LNCAP (cell line): ENCODE measurements around the gene SLC24A3.

Experiments used
- TF ChIP-seq, protein P1 (sequence below): fragments of 450-650 bp; IDR thresholded peaks from 2 replicates; pipeline ENCODE4 v1.5.1; 2017; ENCODE audit warnings: mild to moderate bottlenecking

The SLC24A3 gene

DNA sequence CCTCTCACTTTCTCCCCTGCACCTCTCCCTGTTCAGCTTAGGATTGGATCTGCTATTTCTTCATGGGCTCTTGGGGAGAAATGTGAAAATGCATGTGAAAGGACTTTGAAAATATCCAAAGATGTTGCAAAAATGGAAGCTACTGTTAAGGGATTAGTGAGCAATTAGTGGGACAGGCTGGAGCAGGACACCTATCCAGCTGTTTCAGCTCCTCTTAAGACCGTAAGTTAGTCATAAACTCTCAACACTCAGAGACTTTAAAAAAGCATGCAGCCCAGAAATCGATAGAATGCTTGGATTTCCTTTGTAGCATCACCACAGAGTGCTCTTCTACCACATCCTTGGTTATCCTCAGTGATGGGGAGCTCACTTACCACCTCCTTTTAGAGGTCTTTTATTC is 88.7 kb downstream of the SLC24A3 start:
- TF ChIP-seq, protein P1, sequence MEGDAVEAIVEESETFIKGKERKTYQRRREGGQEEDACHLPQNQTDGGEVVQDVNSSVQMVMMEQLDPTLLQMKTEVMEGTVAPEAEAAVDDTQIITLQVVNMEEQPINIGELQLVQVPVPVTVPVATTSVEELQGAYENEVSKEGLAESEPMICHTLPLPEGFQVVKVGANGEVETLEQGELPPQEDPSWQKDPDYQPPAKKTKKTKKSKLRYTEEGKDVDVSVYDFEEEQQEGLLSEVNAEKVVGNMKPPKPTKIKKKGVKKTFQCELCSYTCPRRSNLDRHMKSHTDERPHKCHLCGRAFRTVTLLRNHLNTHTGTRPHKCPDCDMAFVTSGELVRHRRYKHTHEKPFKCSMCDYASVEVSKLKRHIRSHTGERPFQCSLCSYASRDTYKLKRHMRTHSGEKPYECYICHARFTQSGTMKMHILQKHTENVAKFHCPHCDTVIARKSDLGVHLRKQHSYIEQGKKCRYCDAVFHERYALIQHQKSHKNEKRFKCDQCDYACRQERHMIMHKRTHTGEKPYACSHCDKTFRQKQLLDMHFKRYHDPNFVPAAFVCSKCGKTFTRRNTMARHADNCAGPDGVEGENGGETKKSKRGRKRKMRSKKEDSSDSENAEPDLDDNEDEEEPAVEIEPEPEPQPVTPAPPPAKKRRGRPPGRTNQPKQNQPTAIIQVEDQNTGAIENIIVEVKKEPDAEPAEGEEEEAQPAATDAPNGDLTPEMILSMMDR = no peak

DNA sequence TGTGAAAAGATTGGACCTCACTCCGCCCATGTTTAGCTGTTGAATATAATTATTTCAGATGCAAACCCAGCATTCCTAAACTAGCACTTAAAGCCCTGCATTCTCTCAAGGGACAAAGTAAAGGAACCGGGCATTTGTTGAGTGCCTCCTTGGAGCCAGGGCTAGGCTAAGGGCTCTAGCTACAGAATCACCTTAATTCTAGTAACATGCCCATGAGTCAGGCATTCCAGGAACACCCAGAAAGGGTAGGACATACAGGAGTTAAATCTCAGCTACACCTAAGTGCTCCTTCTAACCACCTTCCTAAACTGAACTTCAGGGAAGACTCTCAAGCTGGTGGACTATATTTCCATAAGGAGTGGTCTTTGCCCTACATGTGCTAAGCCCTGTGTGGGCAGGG is 89.4 kb downstream of the SLC24A3 start:
- TF ChIP-seq, protein P1 = no peak

DNA sequence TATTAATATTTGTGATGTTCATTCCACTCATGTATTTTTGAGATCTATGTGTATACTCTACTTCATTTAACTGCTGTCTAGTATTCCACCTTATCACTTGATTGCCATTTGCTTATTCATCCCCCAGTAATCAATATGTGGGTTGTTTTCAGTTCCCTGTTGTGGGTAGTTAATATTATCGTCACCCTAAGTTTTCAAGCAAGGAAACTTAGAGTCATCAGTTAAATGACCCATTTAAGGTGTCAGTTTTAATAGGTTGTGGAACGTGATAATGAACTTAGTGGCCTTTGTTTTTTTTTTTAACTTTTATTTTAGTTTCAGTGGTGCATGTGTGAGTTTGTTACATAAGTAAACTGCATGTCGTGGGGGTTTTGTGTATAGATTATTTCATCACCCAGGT is 90.3 kb downstream of the SLC24A3 start:
- TF ChIP-seq, protein P1 = no peak

DNA sequence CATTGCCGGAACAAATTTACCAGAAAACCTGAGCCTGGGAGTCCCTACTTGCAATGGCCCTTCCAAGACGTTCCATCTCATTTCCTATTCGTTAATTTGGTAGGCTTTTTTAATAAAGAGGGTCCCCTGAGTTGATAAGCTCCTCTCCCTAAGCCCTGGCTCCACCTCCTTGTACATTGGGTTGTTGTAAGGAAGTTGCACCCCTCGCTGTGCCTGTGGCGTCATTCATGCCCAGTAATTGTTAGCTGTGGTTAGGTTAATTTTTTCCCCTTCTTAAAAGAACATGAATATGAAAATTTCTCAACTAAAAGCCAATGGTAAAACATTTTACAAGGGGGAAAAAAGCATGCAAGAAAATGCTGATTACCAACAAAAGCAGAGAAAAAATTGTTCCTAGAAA is 91.9 kb downstream of the SLC24A3 start:
- TF ChIP-seq, protein P1 = no peak

DNA sequence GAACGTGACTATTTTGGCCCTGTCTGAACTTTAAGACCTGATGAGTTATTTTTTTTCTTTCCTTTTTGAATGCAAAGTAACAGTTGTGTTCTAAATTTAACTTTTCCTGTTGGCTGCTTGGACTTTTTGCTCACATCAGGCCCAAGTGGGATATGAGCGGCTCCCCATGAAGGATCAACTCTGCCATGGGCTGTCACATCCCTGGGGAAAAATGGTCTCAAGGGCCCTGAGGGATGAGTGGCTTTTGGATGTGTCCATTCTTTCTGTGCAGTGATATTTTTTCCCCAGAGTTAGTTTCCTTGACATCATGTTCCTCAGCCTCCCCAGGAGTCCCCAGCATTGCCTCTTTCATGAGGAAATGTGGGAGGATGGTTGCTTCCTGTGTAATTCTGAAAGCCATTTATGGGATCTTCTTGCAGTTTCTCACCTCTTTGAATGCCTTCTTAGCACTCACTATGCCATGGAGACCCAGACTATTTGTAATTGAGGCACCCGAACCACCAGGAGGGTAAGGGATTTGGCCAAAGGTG is 92.5 kb downstream of the SLC24A3 start:
- TF ChIP-seq, protein P1 = no peak

DNA sequence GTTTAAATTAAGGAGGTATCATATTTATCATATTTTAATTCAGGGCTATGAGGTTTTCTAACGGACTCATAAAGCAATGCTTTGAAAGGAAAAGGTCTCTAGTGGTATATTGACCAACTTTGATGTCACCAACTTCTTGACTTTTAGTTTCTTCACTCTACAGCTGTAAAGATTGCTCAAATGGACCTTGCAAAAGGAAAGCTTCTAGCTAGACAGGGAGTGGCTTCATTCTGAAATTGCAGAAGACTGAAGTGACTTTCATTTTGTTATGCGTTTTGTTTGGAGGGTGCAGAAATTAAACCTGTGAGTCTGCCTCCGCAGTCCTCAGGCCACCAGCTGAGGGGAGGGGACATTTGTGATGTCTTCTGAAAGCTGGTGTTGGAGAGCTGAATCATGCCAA is 95.7 kb downstream of the SLC24A3 start:
- TF ChIP-seq, protein P1 = no peak

DNA sequence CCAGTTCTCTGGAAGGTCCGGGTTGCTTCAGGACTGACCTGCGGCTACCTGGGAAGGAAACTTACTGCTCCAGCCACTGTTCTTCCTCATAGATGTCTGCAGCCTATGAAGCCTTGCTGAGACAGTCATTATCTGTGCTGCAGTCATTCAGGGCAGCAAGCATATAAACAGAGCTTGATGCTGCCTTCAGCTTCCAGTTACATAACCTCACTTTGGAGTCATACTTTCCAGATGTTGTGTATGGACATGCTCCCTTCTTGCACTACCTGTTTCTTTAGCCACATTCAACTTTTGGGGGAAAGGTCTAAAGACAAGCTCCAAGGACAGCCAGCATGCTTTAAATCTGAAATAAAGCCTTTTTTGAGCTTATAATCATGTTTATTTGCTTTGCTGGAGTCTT is 98.1 kb downstream of the SLC24A3 start:
- TF ChIP-seq, protein P1 = no peak
